Femur (tissue), 1 donor: ENCODE measurements around the gene AURKB.
"Not testable (repeated sequence)": the region's sequence is repeated elsewhere in the genome, so short reads cannot be mapped to it uniquely, and the experiment has no call there.

Experiments used
- DNase-seq: peaks from one replicate; pipeline ENCODE4 v3.0.0-alpha.2; 2017

The AURKB gene

DNA sequence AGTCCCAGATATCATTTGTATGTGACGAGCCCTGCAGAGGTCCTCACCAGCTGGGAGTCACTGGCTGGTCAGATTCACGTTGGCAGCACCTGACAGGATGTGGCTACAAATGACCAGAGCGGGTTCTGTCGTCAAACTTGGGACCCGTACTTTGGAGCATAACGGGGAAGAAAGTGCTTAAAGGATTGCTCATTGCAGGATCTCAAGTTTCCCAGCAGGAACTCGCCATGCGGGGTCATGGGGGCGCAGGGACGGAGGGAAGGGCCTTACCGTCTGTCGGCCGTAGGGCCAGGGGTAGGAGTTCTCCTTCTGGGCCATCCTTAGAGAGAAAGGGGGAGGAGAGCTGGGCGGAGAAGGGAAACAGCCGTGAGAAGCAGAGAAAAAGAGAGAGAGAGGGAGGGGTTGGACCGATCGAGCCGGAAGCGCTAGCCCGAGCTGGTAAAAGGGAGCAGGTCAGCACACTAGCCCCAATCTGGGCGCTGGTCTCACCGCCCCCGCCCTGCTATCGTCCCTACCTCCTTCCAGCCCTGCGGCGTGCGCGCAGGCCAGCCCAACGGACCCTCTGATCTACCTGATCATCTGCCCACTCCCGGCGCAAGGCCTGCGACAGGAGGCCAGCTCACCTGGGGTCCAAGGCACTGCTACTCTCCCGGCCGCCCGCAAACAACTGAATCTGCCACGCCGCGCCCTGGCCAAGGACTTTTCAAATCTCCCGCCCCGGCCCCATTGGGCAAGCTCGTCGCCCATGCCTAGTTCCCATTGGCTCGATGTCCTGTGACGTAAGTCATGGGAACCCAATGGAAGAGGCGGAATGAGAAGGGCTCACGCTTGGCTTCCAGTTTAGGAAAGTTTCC lies at the start of gene AURKB:
AURKB (minus strand) TSS at position 669 of the 854 bp plus-strand sequence; CDS start at position 318, 351 bp downstream.
- DNase-seq = peak; percentile 98

DNA sequence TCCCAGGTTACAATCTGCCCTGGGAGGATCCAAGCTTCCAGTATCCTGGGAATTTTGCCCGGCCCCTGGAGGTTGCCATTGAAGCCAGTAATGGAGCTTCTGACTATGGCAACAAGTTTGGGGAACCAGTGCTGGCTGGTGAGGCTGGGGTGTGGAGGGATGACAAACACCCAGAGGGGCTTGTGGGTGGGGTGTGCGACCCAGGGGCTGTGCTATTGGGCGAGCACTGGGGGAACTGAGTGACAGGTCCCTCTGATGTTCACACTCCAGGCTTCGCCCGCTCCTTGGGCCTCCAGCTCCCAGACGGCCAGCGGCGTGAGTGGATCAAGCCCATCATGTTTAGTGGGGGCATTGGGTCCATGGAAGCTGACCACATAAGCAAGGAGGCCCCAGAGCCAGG lies 47.4 kb upstream of the AURKB start:
- no peak for DNase-seq

DNA sequence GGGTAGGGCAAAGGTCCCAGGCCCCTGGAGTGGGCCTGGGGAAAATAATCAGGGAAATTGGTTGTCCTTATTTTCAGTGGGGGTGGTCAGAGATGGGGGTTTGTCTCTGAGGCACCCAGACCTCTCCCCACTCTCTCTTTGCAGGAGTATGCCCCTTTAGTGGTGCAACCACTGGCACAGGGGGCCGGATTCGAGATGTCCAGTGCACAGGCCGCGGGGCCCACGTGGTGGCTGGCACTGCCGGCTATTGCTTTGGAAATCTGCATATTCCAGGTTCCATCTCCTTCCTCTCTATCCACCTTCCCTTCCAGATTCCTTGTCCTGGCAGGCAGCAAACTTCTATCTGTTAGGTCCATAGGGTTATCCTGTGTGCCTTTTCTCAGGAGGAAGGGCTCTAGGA lies 46.3 kb upstream of the AURKB start:
- no peak for DNase-seq

DNA sequence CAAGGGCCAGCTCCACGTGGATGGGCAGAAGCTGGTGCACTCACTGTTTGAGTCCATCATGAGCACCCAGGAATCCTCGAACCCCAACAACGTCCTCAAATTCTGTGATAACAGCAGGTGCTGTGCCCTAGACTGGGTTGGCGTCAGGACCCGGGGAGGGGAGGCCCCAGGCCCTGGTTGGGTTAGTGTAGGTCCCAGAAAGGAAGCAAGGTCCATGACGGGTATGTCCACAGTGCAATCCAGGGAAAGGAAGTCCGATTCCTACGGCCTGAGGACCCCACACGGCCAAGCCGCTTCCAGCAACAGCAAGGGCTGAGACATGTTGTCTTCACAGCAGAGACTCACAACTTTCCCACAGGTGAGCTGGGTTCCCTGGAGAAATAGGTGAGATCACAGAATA lies 45.9 kb upstream of the AURKB start:
- DNase-seq = no peak

DNA sequence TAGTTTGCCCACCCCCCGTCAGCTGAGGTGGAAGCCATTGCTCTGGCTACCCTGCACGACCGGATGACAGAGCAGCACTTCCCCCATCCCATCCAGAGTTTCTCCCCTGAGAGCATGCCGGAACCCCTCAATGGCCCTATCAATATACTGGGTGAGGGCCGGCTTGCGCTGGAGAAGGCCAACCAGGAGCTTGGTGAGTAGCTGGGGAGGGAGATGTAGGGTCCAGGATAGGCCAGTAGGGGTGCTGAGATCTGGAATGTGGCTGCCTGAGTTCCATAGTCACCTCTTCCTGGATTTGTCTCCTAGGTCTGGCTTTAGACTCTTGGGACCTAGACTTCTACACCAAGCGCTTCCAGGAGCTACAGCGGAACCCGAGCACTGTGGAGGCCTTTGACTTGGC lies 45.1 kb upstream of the AURKB start:
- no peak for DNase-seq

DNA sequence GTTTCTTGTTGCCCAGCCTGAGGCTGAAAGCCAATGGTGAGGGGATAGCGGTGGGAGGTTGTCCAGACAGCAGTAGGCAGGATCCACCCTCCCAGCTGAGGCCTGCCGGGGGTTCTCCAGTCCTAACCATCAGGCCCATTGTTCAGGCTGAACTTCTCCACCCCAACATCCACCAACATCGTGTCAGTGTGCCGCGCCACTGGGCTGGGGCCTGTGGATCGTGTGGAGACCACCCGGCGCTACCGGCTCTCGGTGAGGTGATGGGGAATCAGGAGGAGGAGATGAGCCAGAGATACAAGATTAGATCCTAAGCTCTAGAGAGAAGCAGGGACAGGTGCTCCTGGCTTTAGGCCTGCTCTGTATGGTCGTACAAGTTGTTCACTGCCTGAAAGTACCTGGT lies 44.5 kb upstream of the AURKB start:
- no peak for DNase-seq

DNA sequence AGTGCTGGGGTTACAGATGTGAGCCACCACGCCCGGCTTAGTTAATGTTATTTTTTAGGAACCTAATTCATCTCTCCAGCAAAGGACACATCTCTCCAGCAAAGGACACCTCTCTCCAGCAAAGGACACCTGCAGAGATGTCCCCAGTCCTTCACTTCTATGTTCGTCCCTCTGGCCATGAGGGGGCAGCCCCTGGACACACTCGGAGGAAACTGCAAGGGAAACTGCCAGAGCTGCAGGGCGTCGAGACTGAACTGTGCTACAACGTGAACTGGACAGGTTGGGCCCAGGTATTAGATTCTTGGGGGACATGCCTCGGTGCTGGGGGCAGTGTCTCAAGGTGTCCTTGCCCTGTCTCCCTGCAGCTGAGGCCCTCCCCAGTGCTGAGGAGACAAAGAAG lies 43.4 kb upstream of the AURKB start:
- DNase-seq = no peak

DNA sequence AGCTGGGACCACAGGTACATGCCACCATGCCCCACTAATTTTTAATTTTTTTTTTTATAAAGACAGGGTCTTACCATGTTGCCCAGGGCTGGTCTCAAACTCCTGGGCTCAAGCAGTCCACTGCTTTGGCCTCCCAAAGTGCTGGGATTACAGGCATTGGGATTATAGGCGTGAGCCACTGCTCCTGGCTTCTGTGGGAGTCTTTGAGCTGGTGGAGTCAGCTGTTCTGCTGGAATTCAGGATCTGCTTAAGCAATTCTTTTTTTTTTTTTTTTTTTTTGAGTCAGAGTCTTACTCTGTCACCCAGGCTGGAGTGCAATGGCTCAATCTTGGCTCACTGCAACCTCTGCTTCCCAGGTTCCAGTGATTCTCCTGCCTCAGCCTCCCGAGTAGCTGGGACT lies 41.0 kb upstream of the AURKB start:
- DNase-seq = not testable (repeated sequence)

DNA sequence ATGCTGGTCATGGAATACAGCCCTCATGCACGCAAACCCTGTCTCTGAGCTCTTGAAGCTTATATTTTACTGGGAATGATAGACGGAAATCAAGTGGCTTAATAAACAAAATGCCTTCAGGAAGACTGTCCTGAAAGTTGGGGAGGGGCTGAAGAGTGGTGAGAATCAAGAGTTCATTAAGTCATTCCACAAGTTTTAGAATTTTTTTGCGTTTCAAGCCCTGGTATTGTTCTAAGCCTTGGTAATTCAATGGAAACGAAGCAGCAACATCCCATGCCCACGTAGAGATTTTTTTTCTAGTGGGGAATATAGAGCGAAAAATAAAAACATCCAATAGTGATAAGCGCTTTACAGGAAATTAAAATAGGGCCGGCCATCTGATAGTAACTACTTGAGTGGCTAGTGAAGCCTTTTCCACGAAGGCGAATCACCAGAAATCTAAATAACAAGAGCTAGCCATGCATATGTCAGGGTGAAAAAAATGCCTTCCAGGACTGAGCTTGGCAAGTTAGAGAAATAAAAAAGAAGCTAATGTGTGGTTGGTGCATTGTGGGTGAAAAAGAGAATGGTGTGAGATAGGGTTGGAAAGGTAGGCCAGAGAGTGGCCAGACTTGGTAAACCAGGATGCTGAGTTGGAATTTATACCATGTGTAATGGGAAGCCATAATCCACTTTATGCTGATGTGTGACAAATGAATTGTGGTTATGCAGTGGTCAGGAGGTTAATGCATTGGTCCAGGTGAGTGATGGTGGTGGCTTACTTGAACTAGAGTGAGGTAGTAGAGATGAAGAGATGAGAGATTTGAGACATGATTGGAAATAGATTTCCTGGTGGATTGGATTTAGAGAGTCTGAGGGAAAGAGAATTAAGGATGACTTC lies 39.5 kb upstream of the AURKB start:
- no peak for DNase-seq

DNA sequence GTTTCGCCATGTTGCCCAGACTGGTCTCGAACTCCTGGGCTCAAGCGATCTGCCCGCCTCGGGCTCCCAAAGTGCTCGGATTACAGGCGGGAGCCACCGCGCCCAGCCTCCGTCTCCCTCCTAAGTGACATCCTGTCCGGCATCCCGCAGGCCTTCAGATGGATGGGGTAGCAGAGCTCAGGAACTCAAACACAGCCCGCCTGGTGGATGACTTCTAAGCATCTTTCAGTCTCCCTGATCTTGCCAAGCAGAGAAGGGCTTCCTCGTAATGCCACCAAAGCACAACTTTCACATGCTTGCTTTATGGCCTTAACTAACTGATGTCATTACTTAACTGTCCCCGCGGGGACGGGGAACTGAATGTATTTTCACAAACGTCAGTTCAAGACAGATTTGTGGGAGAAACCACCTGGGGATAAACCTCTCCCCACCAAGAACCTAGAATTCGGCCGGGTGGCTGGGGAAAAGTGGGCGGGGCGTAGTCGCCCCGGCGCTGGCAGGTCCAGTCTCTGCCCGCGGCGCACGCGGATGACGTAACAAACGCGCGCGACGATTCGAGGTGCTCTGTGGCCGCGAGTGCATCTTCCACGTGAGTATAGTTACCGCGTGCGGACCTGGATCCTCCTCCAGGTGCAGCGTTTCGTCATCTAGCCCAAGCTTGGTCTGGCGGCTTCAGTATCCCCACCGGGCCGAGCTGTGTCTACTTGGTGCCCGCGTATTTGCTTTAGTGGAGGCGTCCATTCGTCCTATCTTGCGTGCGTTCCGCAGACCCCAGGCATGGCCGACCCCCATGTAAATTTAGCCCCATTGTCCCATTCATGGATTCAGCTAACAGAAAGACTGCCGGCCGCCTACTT lies 38.6 kb upstream of the AURKB start, which contains the start of gene PFAS:
PFAS (plus strand) TSS at position 539 of the 857 bp plus-strand sequence. CDS start 4,649 bp downstream, outside the sequence.
- DNase-seq = peak; percentile 96

DNA sequence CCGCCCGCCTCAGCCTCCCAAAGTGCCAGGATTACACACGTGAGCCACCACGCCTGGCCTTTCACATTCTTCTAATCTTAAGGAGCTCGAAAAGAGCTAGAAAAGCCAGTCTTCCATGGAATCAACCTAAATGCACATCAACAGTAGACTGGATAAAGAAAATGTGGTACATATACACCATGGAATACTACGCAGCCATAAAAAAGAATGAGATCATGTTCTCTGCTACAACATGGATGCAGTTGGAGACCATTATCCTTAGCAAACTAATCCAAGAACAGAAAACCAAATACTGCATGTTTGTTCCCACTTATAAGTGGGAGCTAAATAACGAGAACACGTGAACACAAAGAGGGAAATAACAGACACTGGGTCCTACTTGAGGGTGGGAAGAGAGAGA lies 34.4 kb upstream of the AURKB start:
- no peak for DNase-seq

DNA sequence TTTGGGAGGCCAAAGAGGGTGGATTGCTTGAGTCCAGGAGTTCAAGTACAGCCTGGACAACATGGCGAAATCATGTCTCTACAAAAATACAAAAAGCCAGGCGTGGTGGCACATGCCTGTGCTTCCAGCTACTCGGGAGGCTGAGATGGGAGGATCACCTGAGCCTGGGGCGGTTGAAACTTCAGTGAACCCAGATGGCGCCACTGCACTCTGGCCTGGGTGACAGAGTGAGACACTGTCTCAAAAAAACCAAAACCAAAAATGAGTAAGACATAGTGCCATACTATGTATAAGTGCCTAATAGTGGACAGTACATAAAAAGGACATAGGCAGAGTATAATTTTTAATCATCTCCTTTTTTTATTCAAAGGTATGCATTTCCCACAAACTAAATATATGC lies 33.5 kb upstream of the AURKB start:
- no peak for DNase-seq

DNA sequence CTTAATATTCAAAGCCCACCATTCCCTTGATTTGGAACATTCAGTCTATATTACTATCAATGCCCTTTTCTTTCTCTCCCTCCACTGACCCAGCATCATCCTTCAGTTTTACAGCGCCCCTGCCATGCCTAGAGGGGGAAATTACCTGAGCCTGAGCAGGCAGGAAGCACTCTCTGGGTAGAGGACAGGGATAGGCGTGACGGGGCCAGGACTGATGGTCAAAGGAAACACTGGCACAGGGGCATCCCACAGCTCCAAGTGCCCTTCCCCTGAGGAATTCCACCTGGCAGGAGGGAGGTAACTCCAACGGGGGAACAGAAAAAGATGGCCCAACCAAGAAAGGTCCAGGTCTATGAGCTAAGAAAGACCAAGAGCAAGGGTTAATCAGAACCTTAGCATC lies 27.5 kb upstream of the AURKB start:
- no peak for DNase-seq

DNA sequence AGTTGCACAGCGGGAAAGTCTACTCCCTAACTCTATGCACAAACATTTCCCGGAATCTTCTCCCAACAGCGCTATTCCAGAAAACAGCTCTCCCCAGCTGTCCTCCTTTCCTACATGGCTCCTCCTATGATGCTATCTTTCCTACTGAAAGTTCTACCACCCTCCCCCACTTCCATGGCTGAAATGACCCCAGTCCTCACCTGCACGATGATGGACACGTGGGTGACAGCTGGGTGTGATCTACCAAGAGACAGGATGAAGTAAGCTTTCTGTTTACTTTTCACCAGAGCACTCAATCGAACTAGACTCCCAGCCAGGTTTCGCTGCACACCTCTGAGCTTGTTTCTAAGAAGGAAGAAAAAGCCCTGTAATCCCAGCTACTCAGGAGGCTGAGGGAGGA lies 26.8 kb upstream of the AURKB start:
- no peak for DNase-seq

DNA sequence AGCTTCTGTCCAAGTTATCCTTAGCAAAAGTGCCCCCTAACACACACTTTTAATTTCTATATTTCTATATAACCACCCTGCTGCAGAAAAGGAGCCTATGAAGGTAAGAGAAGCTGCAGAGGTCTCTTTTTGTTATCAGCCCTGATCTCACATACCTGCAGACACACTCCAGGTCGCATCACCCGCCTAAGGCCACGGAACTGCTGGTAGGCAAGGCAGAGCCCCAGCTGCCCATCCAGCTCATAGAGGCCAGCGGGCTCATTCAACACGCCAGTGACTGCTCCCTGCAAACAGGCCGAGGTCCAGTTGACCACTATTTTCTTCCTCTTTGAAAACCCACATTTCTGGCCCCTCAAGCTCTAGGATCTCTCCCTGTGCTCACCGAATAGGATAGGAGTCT lies 25.3 kb upstream of the AURKB start:
- no peak for DNase-seq

DNA sequence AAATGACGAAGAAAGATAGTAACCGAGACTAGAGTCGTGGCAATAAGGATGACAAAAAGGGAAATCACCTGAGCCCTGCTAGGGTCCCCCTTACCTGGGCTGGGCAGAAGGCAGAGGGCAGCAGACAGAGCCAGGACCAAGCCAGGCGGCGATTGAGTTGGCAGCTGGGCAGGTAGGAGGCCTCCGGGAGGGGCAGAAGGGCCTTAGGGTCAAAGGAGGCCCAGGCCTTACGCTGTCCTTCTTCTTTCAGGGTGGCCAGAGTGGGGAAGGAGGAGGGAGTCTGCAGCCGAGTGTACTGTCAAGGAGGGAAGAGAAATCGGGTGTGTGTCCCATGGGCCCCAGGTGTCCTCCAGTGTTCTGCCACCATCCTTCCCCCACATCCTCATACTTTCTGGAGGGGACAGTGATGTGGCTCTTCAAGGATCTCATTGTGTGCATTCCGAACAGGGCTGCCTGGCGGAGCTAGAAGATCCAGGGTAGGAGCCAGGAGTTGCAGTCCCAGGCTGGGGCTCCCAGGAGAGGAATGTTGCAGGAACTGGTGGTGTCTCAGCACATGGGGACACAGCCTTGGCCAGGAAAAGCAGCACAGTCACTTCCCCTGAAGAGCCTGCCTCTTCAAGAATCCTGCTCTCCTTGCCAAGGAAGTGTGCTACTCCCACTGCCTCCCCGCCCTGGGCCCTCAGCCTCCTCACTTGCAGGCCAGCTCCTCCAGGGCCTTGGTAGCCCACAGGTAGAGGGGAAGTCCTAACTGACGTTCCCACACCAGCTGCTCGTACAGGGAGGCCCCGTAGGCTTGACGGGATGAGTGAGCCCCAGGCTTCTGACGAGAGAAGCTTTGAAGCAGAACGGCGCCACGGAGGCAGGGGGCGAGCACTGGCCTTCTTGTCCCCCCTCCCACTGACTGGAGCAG lies 24.2 kb upstream of the AURKB start:
- no peak for DNase-seq

DNA sequence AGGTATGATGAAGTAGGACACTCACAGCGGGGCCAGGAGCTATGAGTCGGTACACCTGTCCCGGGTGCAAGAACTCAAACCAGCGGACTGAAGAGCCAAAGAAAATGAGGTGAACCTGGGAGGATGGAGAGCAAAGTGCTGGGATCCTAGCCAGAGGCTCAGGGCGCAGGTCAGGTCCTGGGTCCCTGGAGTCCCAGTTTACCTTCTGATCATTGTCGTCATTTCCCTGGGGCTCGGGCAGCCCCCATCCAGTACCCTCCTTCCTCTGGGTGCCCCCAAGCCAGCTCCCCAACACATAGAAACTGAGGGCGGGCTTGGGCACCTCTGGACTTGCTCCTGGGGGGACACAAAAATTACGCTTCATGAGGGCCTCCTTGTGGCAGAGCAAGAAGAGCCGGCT lies 21.3 kb upstream of the AURKB start:
- DNase-seq = no peak

DNA sequence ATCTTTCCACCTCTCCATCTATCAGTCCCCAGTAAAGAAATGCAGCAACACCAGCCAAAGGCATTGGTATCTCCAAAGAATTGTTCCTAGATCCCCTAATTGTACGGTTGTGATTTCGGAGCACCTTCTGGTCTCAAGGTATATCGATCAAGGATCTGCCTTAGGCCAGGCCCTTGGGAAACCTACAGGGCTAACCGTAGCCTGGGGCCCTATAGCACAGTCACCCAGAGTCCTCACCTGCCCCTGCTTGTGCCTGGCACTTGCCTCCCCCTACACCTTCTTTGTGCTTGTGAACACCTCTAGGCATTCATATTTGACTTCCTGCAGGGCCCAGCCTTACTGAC lies 16.8 kb upstream of the AURKB start:
- DNase-seq = no peak

DNA sequence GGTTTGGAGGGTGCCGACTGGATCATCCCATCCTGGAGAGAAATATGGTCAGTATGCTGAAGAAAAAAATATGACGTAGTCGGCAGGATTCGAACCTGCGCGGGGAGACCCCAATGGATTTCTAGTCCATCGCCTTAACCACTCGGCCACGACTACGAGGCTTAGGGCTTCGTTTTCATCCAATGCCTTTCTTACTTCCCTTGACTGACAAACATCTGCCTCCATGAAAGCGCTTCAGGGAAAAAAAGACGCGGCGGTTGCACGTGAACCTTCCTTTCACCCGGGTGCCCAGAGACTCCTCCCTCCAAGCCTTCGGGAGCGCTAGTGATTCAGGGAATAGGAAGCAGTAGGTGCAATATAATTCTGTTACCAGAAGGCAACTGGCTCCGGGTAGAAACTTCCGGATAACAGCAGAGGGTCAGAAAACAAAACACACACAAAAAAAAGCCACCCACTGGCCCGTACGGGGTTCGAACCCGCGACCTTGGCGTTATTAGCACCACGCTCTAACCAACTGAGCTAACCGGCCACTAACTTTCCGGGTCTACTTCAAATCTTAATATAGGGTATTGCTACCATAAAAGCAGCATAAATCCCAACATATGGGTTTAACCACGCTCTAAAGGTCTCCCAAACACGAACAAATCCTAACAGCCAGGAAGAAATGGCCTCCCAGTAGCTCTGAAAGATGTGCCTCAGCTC lies 16.3 kb upstream of the AURKB start:
- peak; percentile 93 for DNase-seq

DNA sequence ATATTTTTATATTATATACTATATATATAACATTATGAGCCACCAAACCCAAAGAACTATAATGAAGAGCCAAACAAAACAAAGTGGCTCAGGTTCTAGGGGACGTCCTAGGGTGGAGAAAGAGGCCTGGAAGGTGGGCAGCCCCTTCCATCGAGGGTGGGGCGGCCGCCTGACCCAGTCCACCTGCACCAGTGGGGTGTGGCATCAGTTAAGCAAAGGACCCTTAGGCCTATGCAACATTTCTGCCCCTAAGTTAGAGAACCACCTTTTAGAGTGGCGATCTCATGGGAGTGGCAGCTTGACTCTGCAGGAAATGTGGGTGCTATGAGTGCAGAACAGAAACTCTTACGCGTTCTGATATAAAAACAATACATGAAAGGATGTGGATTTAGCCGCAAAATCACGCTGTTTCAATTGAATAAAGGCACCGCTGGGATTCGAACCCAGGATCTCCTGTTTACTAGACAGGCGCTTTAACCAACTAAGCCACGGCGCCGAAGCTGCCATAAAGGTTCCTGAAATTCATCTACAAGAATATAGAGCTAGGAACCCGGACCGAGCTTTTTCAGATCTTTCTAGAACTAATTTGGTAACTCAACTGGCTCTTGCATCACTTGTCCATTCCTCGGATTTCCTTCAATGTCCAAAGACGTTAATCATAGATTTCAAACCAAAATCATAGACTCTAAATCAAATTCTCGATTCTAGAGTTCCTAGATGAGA lies 15.6 kb upstream of the AURKB start:
- peak; percentile 76 for DNase-seq
